ENCODE measurements around the gene NAALADL1.

The NAALADL1 gene

GRCh38 chr11:65060913-65061408 is 2.6 kb upstream of the NAALADL1 start:
- H3K9me2 ChIP-seq (replicated peaks; ENCODE audit: control insufficient read depth, low read length), result no peaks in the 10 kb centered on the region
- no peak overlapping the region for H3K4me2 ChIP-seq (ENCODE audit: low read length)
- H3K9me3 ChIP-seq (ENCODE audit: control insufficient read depth, insufficient read depth, low read length), result no peaks in the 10 kb centered on the region
- no peaks in the 10 kb centered on the region; the same call in 1 of the 2 replicates for H3K27me3 ChIP-seq (ENCODE audit: control insufficient read depth, low read length)
- H3K27ac ChIP-seq (ENCODE audit: low read depth, low read length), result no peak overlapping the region
- no peaks in the 10 kb centered on the region for H3F3A ChIP-seq (ENCODE audit: control insufficient read depth, insufficient read depth)
- H3K36me3 ChIP-seq (ENCODE audit: control insufficient read depth, low read length), result no peaks in the 10 kb centered on the region
- H3K4me1 ChIP-seq (ENCODE audit: control insufficient read depth, low read length), result peaks cover 12% of the 10 kb centered on the region
- no peak overlapping the region for H3K4me3 ChIP-seq (ENCODE audit: low read length)
- H3K79me2 ChIP-seq (ENCODE audit: control insufficient read depth, low read length), result no peaks in the 10 kb centered on the region
- no peaks in the 10 kb centered on the region for H4K20me1 ChIP-seq (ENCODE audit: control insufficient read depth, insufficient read depth, low read depth, low read length)
- no peak for TF ChIP-seq EZH2phosphoT487 (IDR thresholded peaks at IDR 0.05; ENCODE audit: borderline replicate concordance, low read length)
- peak; percentile 54 for TF ChIP-seq CTCF (IDR thresholded peaks at IDR 0.05; ENCODE audit: low read depth, low read length, poor library complexity, severe bottlenecking)

- no peaks in the 10 kb centered on the region for H3F3A ChIP-seq (ENCODE audit: control insufficient read depth, insufficient read depth)
- no peaks in the 10 kb centered on the region for H3K9me2 ChIP-seq (replicated peaks; ENCODE audit: control insufficient read depth, low read length)
- TF ChIP-seq EZH2phosphoT487 (IDR thresholded peaks at IDR 0.05; ENCODE audit: borderline replicate concordance, low read length) (no peak), CTCF (IDR thresholded peaks at IDR 0.05; ENCODE audit: low read depth, low read length, poor library complexity, severe bottlenecking) (no peak)
- no peak overlapping the region for H3K4me2 ChIP-seq (ENCODE audit: low read length)
- H3K27me3 ChIP-seq (ENCODE audit: control insufficient read depth, low read length), result no peaks in the 10 kb centered on the region; the same call in 1 of the 2 replicates
- no peak overlapping the region for H3K4me3 ChIP-seq (ENCODE audit: low read length)
- no peaks in the 10 kb centered on the region for H3K79me2 ChIP-seq (ENCODE audit: control insufficient read depth, low read length)
- no peak overlapping the region for H3K27ac ChIP-seq (ENCODE audit: low read depth, low read length)
- no peaks in the 10 kb centered on the region for H4K20me1 ChIP-seq (ENCODE audit: control insufficient read depth, insufficient read depth, low read depth, low read length)
- H3K4me1 ChIP-seq (ENCODE audit: control insufficient read depth, low read length), result peaks cover 17% of the 10 kb centered on the region
- H3K9me3 ChIP-seq (ENCODE audit: control insufficient read depth, insufficient read depth, low read length), result no peaks in the 10 kb centered on the region
- H3K36me3 ChIP-seq (ENCODE audit: control insufficient read depth, low read length), result no peaks in the 10 kb centered on the region
Observed at GRCh38 chr11:65059959-65060824, 1.8 kb upstream of the NAALADL1 start.

- H3K4me3 ChIP-seq (ENCODE audit: low read length), result no peak overlapping the region
- no peaks in the 10 kb centered on the region for H4K20me1 ChIP-seq (ENCODE audit: control insufficient read depth, insufficient read depth, low read depth, low read length)
- H3K27ac ChIP-seq (ENCODE audit: low read depth, low read length), result no peak overlapping the region
- H3K4me1 ChIP-seq (ENCODE audit: control insufficient read depth, low read length), result peaks cover 22% of the 10 kb centered on the region
- no peaks in the 10 kb centered on the region for H3K9me2 ChIP-seq (replicated peaks; ENCODE audit: control insufficient read depth, low read length)
- no peaks in the 10 kb centered on the region for H3K36me3 ChIP-seq (ENCODE audit: control insufficient read depth, low read length)
- no peaks in the 10 kb centered on the region for H3F3A ChIP-seq (ENCODE audit: control insufficient read depth, insufficient read depth)
- TF ChIP-seq CTCF (IDR thresholded peaks at IDR 0.05; ENCODE audit: low read depth, low read length, poor library complexity, severe bottlenecking), result no peak
- no peak for TF ChIP-seq EZH2phosphoT487 (IDR thresholded peaks at IDR 0.05; ENCODE audit: borderline replicate concordance, low read length)
- no peaks in the 10 kb centered on the region for H3K9me3 ChIP-seq (ENCODE audit: control insufficient read depth, insufficient read depth, low read length)
- H3K4me2 ChIP-seq (ENCODE audit: low read length), result no peak overlapping the region
- no peaks in the 10 kb centered on the region; the same call in 1 of the 2 replicates for H3K27me3 ChIP-seq (ENCODE audit: control insufficient read depth, low read length)
- H3K79me2 ChIP-seq (ENCODE audit: control insufficient read depth, low read length), result no peaks in the 10 kb centered on the region
Observed at GRCh38 chr11:65059523-65059922, 1.2 kb upstream of the NAALADL1 start.
